ENCODE measurements around the gene ANP32A.

GRCh38 chr15:68851971-68852370, 31.3 kb upstream of the ANP32A start:
- TF ChIP-seq POLR2AphosphoS5 (IDR thresholded peaks at IDR 0.05) (no peak), CTCF (IDR thresholded peaks at IDR 0.05) (no peak), POLR2A (IDR thresholded peaks at IDR 0.05) (no peak)
